ENCODE results near the gene MOG.
A peak's percentile ranks its signal among the peaks of the same experiment; 100 is the strongest.

Gene MOG

DNA sequence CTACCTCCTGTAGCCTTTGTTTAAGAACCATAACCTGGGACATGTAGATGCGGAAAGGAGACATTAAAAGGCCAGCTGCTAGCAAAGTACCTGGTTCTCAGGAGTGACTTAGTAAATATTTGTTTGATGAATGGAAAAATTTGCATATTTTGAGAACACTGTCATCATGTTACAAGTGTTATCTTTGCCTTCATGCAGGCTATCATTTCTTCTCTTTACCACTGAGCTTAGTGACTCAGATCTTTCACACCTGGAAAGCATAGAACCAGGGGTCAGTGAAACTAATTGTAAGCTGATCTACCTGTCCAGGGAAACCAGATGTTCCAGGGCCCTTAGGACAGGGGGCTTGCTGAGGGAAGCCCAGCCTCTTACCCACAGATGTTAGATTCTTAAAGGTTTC lies 18.7 kb downstream of the MOG start:
- WGBS (ENCODE audit: insufficient coverage), result 100% methylated on average over 1 of the region's 1 CpG
- Histone ChIP-seq H3K4me1 (ENCODE audit: control extremely low read depth in 1 of 4, control insufficient read depth in 4 of 4, insufficient read depth in 4 of 4, low read length in 3 of 4) (peaks cover 0 to 14% (median 7%) of the 10 kb centered on the region in 4 experiments), H3K4me3 (ENCODE audit: control insufficient read depth in 1 of 7, extremely low read depth in 1 of 7, insufficient read depth in 4 of 7, low read depth in 2 of 7, low read length in 6 of 7) (no peak overlapping the region), H3K27ac (ENCODE audit: insufficient read depth in 1 of 2, low read depth in 1 of 2, low read length in 2 of 2, poor library complexity in 1 of 2, severe bottlenecking in 2 of 2) (no peak overlapping the region), H3K9me3 (ENCODE audit: control extremely low read depth in 1 of 5, control insufficient read depth in 4 of 5, insufficient read depth in 2 of 5, low read depth in 1 of 5, low read length in 4 of 5) (peaks cover 0 to 1% (median 0%) of the 10 kb centered on the region in 5 experiments), H3K36me3 (ENCODE audit: control insufficient read depth in 4 of 4, insufficient read depth in 4 of 4, low read length in 3 of 4) (peaks cover 0 to 10% (median 0%) of the 10 kb centered on the region in 4 experiments), H3K27me3 (replicated peaks in 2 of 5; ENCODE audit: control insufficient read depth in 4 of 5, insufficient read depth in 5 of 5, low read length in 4 of 5) (peaks cover 2 to 7% (median 4%) of the 10 kb centered on the region in 5 experiments)
- ChIA-PET POLR2A (interaction anchor here (0.7 kb wide), 1 partner anchor 709 kb away, joined by 9 read pairs; no protein-coding TSS in a partner anchor), CTCF (interaction anchor here (0.7 to 2.2 kb wide), 6 partner anchors 12 to 84 kb away, joined by 3 to 7 read pairs (median 3); no protein-coding TSS in a partner anchor)
- no peak for DNase-seq

DNA sequence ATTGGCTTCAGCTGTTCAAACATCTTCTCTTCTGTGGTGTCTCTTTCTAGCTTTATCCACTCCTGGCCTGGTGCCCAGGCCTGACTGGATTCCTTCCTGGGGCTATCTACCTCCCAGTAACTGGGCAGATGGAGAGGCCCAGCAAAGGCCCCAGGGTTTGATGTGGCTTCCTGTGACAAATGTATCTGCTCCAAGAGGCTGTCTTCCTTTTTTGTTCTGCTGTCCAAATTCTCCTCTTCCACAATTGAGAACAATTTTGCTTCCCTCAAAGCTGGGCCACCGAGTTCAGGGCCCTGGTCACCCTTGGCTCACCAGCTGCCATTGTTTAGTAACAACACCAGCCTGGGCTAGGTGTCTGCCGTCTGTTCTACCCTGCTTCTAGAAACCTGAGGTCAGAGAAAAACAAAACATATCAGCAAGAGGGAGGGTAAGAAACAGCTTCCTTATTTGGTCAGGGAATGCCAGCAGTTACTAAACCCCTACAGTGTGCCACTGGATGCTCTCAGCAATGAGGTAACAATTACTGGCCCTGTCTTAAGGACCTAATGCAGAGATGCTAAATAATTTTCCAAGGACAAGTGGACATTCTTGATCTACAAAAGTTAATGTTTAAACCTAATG lies 20.2 kb downstream of the MOG start:
- Histone ChIP-seq H3K27ac (ENCODE audit: insufficient read depth in 1 of 2, low read depth in 1 of 2, low read length in 2 of 2, poor library complexity in 1 of 2, severe bottlenecking in 2 of 2) (no peak overlapping the region), H3K4me1 (ENCODE audit: control extremely low read depth in 1 of 4, control insufficient read depth in 4 of 4, insufficient read depth in 4 of 4, low read length in 3 of 4) (peaks cover 0 to 14% (median 7%) of the 10 kb centered on the region in 4 experiments), H3K27me3 (replicated peaks in 2 of 5; ENCODE audit: control insufficient read depth in 4 of 5, insufficient read depth in 5 of 5, low read length in 4 of 5) (peaks cover 0 to 5% (median 0%) of the 10 kb centered on the region in 5 experiments), H3K4me3 (ENCODE audit: control insufficient read depth in 1 of 7, extremely low read depth in 1 of 7, insufficient read depth in 4 of 7, low read depth in 2 of 7, low read length in 6 of 7) (no peak overlapping the region), H3K36me3 (ENCODE audit: control insufficient read depth in 4 of 4, insufficient read depth in 4 of 4, low read length in 3 of 4) (peaks cover 0 to 9% (median 0%) of the 10 kb centered on the region in 4 experiments), H3K9me3 (ENCODE audit: control extremely low read depth in 1 of 5, control insufficient read depth in 4 of 5, insufficient read depth in 2 of 5, low read depth in 1 of 5, low read length in 4 of 5) (peaks cover 0 to 1% (median 0%) of the 10 kb centered on the region in 5 experiments)
- no CpG with 5 or more reads among the region's 2 CpGs for WGBS (ENCODE audit: insufficient coverage)
- ChIA-PET CTCF (interaction anchor here (1.0 to 1.6 kb wide), 5 partner anchors 11 to 28 kb away, joined by 3 to 5 read pairs (median 3); no protein-coding TSS in a partner anchor), POLR2A (interaction anchor here (1.0 kb wide), 1 partner anchor 22 kb away, joined by 6 read pairs; no protein-coding TSS in a partner anchor)
- peak in 2 of 3 donors; percentile 43 to 55 for DNase-seq

DNA sequence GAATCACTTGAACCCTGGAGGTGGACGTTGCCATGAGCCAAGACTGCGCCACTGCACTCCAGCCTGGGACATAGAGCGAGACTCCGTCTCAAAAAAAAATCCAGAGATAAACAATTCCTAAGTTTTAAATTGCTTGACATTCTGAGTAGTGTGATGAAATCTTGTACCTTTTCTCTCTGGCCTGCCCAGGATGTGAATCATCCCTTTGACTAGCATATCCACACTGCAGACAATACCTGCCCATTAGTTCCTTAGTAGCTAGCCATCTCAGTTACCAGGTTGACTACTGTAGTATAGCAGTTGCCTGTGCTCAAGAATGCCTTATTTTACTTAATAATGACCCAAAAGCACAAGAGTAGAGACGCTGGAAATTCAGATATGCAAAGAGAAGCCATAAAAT lies 21.2 kb downstream of the MOG start:
- ChIA-PET POLR2A (no interaction called here), CTCF (interaction anchor here (1.3 to 2.0 kb wide), 4 partner anchors 24 to 28 kb away, joined by 3 to 7 read pairs (median 4); no protein-coding TSS in a partner anchor)
- H3K36me3 ChIP-seq (ENCODE audit: control insufficient read depth in 4 of 4, insufficient read depth in 4 of 4, low read length in 3 of 4), result peaks cover 0 to 3% (median 0%) of the 10 kb centered on the region in 4 experiments
- peaks cover 0 to 1% (median 0%) of the 10 kb centered on the region in 5 experiments for H3K9me3 ChIP-seq (ENCODE audit: control extremely low read depth in 1 of 5, control insufficient read depth in 4 of 5, insufficient read depth in 2 of 5, low read depth in 1 of 5, low read length in 4 of 5)
- WGBS (ENCODE audit: insufficient coverage), result 80% methylated on average over 2 of the region's 5 CpGs
- DNase-seq, result peak in 1 of 3 donors; percentile 4
- H3K4me1 ChIP-seq (ENCODE audit: control extremely low read depth in 1 of 4, control insufficient read depth in 4 of 4, insufficient read depth in 4 of 4, low read length in 3 of 4), result peaks cover 0 to 14% (median 7%) of the 10 kb centered on the region in 4 experiments
- H3K4me3 ChIP-seq (ENCODE audit: control insufficient read depth in 1 of 7, extremely low read depth in 1 of 7, insufficient read depth in 4 of 7, low read depth in 2 of 7, low read length in 6 of 7), result no peak overlapping the region
- H3K27ac ChIP-seq (ENCODE audit: insufficient read depth in 1 of 2, low read depth in 1 of 2, low read length in 2 of 2, poor library complexity in 1 of 2, severe bottlenecking in 2 of 2), result no peak overlapping the region
- peaks cover 0 to 5% (median 0%) of the 10 kb centered on the region in 5 experiments for H3K27me3 ChIP-seq (replicated peaks in 2 of 5; ENCODE audit: control insufficient read depth in 4 of 5, insufficient read depth in 5 of 5, low read length in 4 of 5)

DNA sequence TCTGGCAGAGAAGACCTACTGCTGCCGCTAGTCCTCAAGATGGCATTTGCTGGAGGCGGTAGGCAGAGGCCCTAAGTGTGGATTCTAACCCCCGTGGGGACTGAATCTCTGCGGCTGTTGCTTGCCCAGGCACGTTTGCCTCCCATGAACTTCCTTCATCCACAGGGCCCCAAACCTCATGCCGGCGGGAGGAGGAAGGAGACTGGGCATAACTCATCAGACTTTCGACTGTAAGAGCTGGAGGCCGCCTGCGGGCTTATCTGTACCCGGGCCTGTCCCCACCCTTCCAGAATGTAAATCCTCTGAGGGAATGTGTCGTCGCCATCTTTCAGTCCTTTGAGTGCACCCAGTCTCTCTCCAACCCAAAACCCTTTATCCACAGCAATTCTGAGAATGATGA lies 23.1 kb downstream of the MOG start:
- WGBS (ENCODE audit: insufficient coverage), result 46% methylated on average over 11 of the region's 13 CpGs
- H3K36me3 ChIP-seq (ENCODE audit: control insufficient read depth in 4 of 4, insufficient read depth in 4 of 4, low read length in 3 of 4), result no peaks in the 10 kb centered on the region
- peaks cover 0 to 14% (median 7%) of the 10 kb centered on the region in 4 experiments for H3K4me1 ChIP-seq (ENCODE audit: control extremely low read depth in 1 of 4, control insufficient read depth in 4 of 4, insufficient read depth in 4 of 4, low read length in 3 of 4)
- H3K9me3 ChIP-seq (ENCODE audit: control extremely low read depth in 1 of 5, control insufficient read depth in 4 of 5, insufficient read depth in 2 of 5, low read depth in 1 of 5, low read length in 4 of 5), result no peaks in the 10 kb centered on the region
- no peak overlapping the region for H3K27ac ChIP-seq (ENCODE audit: insufficient read depth in 1 of 2, low read depth in 1 of 2, low read length in 2 of 2, poor library complexity in 1 of 2, severe bottlenecking in 2 of 2)
- CTCF ChIA-PET, result interaction anchor here (2.0 kb wide), 1 partner anchor 30 kb away, joined by 7 read pairs; no protein-coding TSS in a partner anchor
- DNase-seq, result peak in 2 of 3 donors; percentile 30 to 45
- H3K4me3 ChIP-seq (ENCODE audit: control insufficient read depth in 1 of 7, extremely low read depth in 1 of 7, insufficient read depth in 4 of 7, low read depth in 2 of 7, low read length in 6 of 7), result peak overlapping the region in 1 of 7 experiments; percentile 79
- POLR2A ChIA-PET, result no interaction called here
- H3K27me3 ChIP-seq (replicated peaks in 2 of 5; ENCODE audit: control insufficient read depth in 4 of 5, insufficient read depth in 5 of 5, low read length in 4 of 5), result peaks cover 0 to 5% (median 0%) of the 10 kb centered on the region in 5 experiments

GRCh38 chr6:29680416-29680815 lies 23.5 kb downstream of the MOG start:
- WGBS (ENCODE audit: insufficient coverage), result 65% methylated on average over 23 of the region's 24 CpGs
- ChIA-PET CTCF (no interaction called here), POLR2A (no interaction called here)
- Histone ChIP-seq H3K36me3 (ENCODE audit: control insufficient read depth in 4 of 4, insufficient read depth in 4 of 4, low read length in 3 of 4) (no peaks in the 10 kb centered on the region), H3K9me3 (ENCODE audit: control extremely low read depth in 1 of 5, control insufficient read depth in 4 of 5, insufficient read depth in 2 of 5, low read depth in 1 of 5, low read length in 4 of 5) (no peaks in the 10 kb centered on the region), H3K4me3 (ENCODE audit: control insufficient read depth in 1 of 7, extremely low read depth in 1 of 7, insufficient read depth in 4 of 7, low read depth in 2 of 7, low read length in 6 of 7) (peak overlapping the region in 3 of 7 experiments; percentile 17 to 79 (median 52)), H3K27me3 (replicated peaks in 2 of 5; ENCODE audit: control insufficient read depth in 4 of 5, insufficient read depth in 5 of 5, low read length in 4 of 5) (peaks cover 0 to 5% (median 0%) of the 10 kb centered on the region in 5 experiments), H3K4me1 (ENCODE audit: control extremely low read depth in 1 of 4, control insufficient read depth in 4 of 4, insufficient read depth in 4 of 4, low read length in 3 of 4) (peaks cover 0 to 14% (median 7%) of the 10 kb centered on the region in 4 experiments), H3K27ac (ENCODE audit: insufficient read depth in 1 of 2, low read depth in 1 of 2, low read length in 2 of 2, poor library complexity in 1 of 2, severe bottlenecking in 2 of 2) (no peak overlapping the region)
- DNase-seq, result peak in 2 of 3 donors; percentile 48 to 62

- CTCF ChIA-PET, result no interaction called here
- H3K4me3 ChIP-seq (ENCODE audit: control insufficient read depth in 1 of 7, extremely low read depth in 1 of 7, insufficient read depth in 4 of 7, low read depth in 2 of 7, low read length in 6 of 7), result peak within 1 kb of the TSS in 3 of 7 experiments; percentile 17 to 79 (median 52)
These were observed 24.0 kb downstream of the MOG start, which contains the start of gene ZFP57 for GRCh38 chr6:29680904-29681303. TSS of gene ZFP57 (minus strand) at chr6:29681152. CDS start at chr6:29677003, 4,149 bp downstream.

GRCh38 chr6:29681811-29682210 lies 24.9 kb downstream of the MOG start:
- H3K27ac ChIP-seq (ENCODE audit: insufficient read depth in 1 of 2, low read depth in 1 of 2, low read length in 2 of 2, poor library complexity in 1 of 2, severe bottlenecking in 2 of 2), result no peak overlapping the region

More at GRCh38 chr6:29680904-29681303, 24.0 kb downstream of the MOG start, which contains the start of gene ZFP57:
- POLR2A ChIA-PET, result no interaction called here
- Histone ChIP-seq H3K36me3 (ENCODE audit: control insufficient read depth in 4 of 4, insufficient read depth in 4 of 4, low read length in 3 of 4) (no peaks in the 10 kb centered on the region), H3K27me3 (replicated peaks in 2 of 5; ENCODE audit: control insufficient read depth in 4 of 5, insufficient read depth in 5 of 5, low read length in 4 of 5) (peaks cover 0 to 5% (median 0%) of the 10 kb centered on the region in 5 experiments), H3K4me1 (ENCODE audit: control extremely low read depth in 1 of 4, control insufficient read depth in 4 of 4, insufficient read depth in 4 of 4, low read length in 3 of 4) (peaks cover 0 to 14% (median 7%) of the 10 kb centered on the region in 4 experiments), H3K27ac (ENCODE audit: insufficient read depth in 1 of 2, low read depth in 1 of 2, low read length in 2 of 2, poor library complexity in 1 of 2, severe bottlenecking in 2 of 2) (no peak within 1 kb of the TSS), H3K9me3 (ENCODE audit: control extremely low read depth in 1 of 5, control insufficient read depth in 4 of 5, insufficient read depth in 2 of 5, low read depth in 1 of 5, low read length in 4 of 5) (no peaks in the 10 kb centered on the region)
- DNase-seq, result no peak
- 37% methylated on average over 30 of the region's 31 CpGs for WGBS (ENCODE audit: insufficient coverage)

More at GRCh38 chr6:29681811-29682210, 24.9 kb downstream of the MOG start:
- ChIA-PET POLR2A (no interaction called here), CTCF (interaction anchor here (1.6 to 2.1 kb wide), 2 partner anchors 15 to 30 kb away, joined by 3 to 6 read pairs; no protein-coding TSS in a partner anchor)
- H3K27me3 ChIP-seq (replicated peaks in 2 of 5; ENCODE audit: control insufficient read depth in 4 of 5, insufficient read depth in 5 of 5, low read length in 4 of 5), result peaks cover 0 to 5% (median 0%) of the 10 kb centered on the region in 5 experiments
- H3K9me3 ChIP-seq (ENCODE audit: control extremely low read depth in 1 of 5, control insufficient read depth in 4 of 5, insufficient read depth in 2 of 5, low read depth in 1 of 5, low read length in 4 of 5), result no peaks in the 10 kb centered on the region
- 94% methylated on average over 5 of the region's 8 CpGs for WGBS (ENCODE audit: insufficient coverage)
- no peak overlapping the region for H3K4me3 ChIP-seq (ENCODE audit: control insufficient read depth in 1 of 7, extremely low read depth in 1 of 7, insufficient read depth in 4 of 7, low read depth in 2 of 7, low read length in 6 of 7)
- peaks cover 0 to 10% (median 5%) of the 10 kb centered on the region in 4 experiments for H3K4me1 ChIP-seq (ENCODE audit: control extremely low read depth in 1 of 4, control insufficient read depth in 4 of 4, insufficient read depth in 4 of 4, low read length in 3 of 4)
- DNase-seq, result no peak
- H3K36me3 ChIP-seq (ENCODE audit: control insufficient read depth in 4 of 4, insufficient read depth in 4 of 4, low read length in 3 of 4), result no peaks in the 10 kb centered on the region

All from common myeloid progenitor, CD34-positive (primary cell).